Measurements from ENCODE around the gene IFT20.
"Not testable (repeated sequence)": the region's sequence is repeated elsewhere in the genome, so short reads cannot be mapped to it uniquely, and the experiment has no call there.

IFT20 gene

GRCh38 chr17:28306954-28307401 is 28.3 kb downstream of the IFT20 start:
- no peak for DNase-seq

GRCh38 chr17:28298449-28298848 is 36.8 kb downstream of the IFT20 start:
- no peak for DNase-seq

- no peak for DNase-seq
Measured at GRCh38 chr17:28295677-28296578, 39.3 kb downstream of the IFT20 start.

- DNase-seq: no peak
Measured at GRCh38 chr17:28293994-28294393, 41.3 kb downstream of the IFT20 start.

GRCh38 chr17:28292878-28293277 is 42.4 kb downstream of the IFT20 start:
- not testable (repeated sequence) for DNase-seq

GRCh38 chr17:28291780-28292330 is 43.4 kb downstream of the IFT20 start:
- no peak for DNase-seq

GRCh38 chr17:28290703-28291102 is 44.6 kb downstream of the IFT20 start:
- DNase-seq: peak; percentile 20

- no peak for DNase-seq
Measured at GRCh38 chr17:28285965-28286364, 49.3 kb downstream of the IFT20 start.

- peak; percentile 81 for DNase-seq
Measured at GRCh38 chr17:28282596-28282995, 52.7 kb downstream of the IFT20 start.

GRCh38 chr17:28280826-28281225 is 54.4 kb downstream of the IFT20 start:
- no peak for DNase-seq

- peak; percentile 70 for DNase-seq
Measured at GRCh38 chr17:28279411-28279810, 55.9 kb downstream of the IFT20 start.

Measured in fibroblast of skin of back (primary cell).